ES-I3 (cell line): ENCODE results near the gene C1orf21.

Experiments used
- H3K36me3 ChIP-seq: 2 replicates; pipeline ENCODE4 v1.6.1; 2013; ENCODE audit warnings: mild to moderate bottlenecking, low read length, control low read depth, moderate library complexity; ENCODE audit not compliant: insufficient read depth
- H3K4me1 ChIP-seq: 2 replicates; pipeline ENCODE4 v1.6.1; 2013; ENCODE audit warnings: mild to moderate bottlenecking, control low read depth, low read length; ENCODE audit not compliant: insufficient read depth
- H3K9ac ChIP-seq: 2 replicates; pipeline ENCODE4 v1.6.1; 2013; ENCODE audit warnings: low read depth, mild to moderate bottlenecking, low read length, moderate library complexity
- H3K9me3 ChIP-seq: 2 replicates; pipeline ENCODE4 v1.6.1; 2013; ENCODE audit warnings: mild to moderate bottlenecking, low read length, moderate library complexity; ENCODE audit not compliant: control insufficient read depth, insufficient read depth

Gene C1orf21

DNA sequence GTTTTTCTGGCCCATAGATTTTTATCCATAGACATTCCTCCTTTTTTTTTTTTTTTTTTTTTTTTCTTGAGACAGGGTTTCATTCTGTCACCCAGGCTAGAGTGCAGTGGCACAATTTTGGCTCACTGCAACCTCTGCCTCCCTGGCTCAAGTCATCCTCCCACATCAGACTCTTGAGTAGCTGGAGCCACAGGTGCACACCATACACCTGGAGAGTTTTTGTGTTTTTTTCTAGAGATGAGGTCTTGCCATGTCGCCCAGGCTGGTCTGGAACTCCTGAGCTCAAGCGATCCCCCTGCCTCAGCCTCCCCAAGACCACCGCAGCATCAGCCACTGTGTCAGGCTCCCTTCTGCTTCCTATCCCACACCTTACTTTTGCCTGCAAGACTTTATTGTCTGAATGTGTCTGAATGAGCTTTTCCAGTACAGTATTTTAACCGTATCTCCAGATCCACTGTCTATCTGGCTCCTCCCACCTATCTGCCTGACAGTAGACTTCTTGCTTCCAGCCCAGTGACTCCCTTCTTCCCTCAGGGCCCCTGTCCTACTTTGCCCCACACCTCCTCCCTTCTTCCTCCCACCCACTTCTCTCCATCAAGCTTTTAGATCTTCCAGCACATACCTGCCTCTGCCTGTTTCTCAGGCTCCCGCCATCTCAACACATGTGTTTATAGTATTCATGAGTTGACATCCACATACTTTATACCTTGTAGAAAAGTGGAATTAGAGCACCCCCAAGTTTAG lies 6.1 kb downstream of the C1orf21 start:
- no peak overlapping the region for H3K9ac ChIP-seq
- H3K4me1 ChIP-seq: peaks cover 5% of the 10 kb centered on the region
- no peaks in the 10 kb centered on the region for H3K36me3 ChIP-seq
- no peaks in the 10 kb centered on the region for H3K9me3 ChIP-seq

DNA sequence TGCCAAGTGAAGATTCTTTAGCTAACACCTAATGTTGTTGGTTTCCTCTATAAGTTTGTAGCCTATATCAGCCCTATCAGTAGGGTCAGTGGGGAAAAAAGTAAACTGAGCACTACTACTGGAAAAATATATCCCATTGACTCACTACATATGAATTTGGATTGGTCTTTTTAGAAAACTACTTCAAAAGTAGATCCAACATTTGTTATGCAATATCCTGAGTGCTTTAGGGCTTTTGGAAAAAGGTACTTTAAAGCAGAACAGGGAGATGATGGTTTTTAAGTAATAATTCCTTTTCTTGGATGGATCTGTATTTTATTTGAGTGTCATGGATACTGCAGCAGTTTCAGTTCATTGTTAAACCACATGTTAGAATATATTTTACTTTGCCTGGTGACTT lies 7.1 kb downstream of the C1orf21 start:
- Histone ChIP-seq H3K36me3 (no peaks in the 10 kb centered on the region), H3K4me1 (peaks cover 5% of the 10 kb centered on the region), H3K9ac (no peak overlapping the region), H3K9me3 (no peaks in the 10 kb centered on the region)

DNA sequence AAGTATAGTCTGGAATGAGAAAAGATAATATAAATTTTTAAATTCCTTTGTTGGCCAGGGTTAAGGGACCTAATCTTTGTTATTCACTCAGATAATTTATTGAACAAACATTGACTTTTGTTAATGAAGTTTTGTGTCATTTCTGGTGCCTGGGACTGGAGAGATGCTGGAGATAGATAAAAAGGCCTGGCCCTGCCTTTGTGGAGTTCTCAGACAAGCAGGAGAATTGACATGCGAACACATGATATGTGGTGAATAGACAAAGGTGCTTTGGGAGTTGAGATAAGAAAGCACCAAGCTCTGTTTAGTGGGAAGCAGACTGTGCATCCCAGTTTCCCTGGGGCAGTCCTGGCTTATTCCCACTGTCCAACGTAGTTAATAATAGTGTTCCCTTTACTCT lies 8.5 kb downstream of the C1orf21 start:
- H3K9ac ChIP-seq: no peak overlapping the region
- H3K4me1 ChIP-seq: peaks cover 5% of the 10 kb centered on the region; the same call in 1 of the 2 replicates
- H3K36me3 ChIP-seq: no peaks in the 10 kb centered on the region
- H3K9me3 ChIP-seq: no peaks in the 10 kb centered on the region

DNA sequence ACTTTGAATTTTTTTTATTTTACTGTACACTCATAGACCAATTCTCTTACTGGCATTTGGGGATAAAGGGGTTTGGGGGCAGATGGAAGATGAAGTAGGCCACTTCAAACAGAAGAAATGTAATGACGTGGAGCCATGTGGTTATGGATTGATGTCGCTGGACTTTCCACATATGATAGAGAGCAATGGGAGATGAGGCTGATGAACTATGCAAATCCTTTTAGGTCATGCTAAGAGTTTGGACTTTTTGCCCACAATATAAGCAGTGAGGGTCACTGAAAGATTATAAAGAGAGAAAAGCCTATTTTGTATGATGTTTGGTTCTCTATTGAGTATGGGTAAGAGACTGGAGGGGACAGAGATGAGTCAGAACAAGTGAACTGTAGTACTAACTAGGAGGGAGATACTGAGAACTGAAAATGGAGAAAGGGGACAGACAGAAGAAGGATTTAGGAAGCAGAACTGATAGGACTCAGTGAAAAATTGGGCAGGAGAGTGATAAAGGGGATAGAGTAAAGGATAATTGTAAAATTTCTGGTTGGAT lies 9.2 kb downstream of the C1orf21 start:
- Histone ChIP-seq H3K9me3 (no peaks in the 10 kb centered on the region), H3K4me1 (peaks cover 4% of the 10 kb centered on the region; the same call in 1 of the 2 replicates), H3K9ac (no peak overlapping the region), H3K36me3 (no peaks in the 10 kb centered on the region)

DNA sequence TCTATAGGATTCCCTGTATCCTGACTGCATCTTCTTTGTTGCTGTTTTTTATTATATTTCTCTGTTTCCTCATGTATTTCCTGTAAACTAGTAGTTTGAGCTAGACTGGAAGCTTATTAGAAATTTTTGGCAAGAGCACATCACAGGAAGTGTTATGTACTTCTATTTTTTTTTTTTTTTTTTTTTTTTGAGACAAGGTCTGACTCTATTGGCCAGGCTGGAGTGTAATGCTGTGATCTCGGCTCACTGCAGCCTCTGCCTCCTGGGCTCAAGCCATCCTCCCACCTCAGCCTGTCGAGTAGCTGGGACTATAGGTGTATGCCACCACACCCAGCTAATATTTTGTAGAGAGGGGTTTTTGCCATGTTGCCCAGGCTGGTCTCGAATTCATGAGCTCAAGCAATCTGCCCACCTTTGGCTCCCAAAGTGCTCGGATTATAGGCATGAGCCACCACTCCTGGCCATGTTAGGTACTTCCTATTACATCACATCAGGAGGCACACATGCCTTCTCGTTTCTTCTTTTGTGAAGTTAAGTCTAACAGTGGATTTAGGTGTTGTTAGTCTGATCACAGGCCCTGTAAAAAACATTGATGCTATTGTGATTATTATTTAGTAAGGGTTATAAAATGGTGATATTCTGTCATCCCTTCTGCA lies 12.5 kb downstream of the C1orf21 start:
- Histone ChIP-seq H3K9me3 (no peaks in the 10 kb centered on the region), H3K4me1 (no peaks in the 10 kb centered on the region), H3K9ac (no peak overlapping the region), H3K36me3 (no peaks in the 10 kb centered on the region)

DNA sequence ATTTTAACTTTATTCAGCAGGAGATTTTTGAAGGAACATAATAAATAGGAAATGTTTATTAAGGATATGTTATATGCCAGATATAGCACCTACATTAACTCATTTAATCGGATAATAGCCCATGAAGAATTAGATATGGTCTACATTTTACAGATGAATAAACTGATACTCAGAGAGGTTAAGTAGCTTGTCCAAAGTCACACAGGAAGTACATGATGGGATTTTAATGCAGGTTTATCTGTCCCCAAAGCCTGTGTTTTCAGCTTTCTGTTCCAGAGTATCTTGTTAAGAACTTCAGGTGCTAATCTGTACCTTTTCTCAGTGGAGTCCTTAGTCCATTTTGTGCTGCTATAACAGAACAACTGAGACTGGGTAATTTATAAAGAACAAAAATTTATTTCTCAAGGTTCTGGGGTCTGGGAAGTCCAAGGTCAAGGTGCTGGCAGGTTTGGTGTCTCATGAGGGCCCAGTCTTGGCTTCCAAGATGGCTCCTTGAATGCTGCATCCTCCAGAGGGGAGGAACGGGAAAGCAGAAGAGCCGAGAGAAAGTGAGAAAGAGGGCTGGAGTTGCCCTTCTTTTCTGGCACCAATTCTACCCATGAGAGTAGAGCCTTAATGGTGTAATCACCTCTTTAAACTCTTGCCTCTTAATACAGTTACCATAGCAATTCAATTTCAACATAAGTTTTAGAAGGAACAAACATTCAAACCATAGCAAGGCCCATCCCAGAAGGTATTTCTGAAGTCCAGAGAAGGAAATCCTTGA lies 17.3 kb downstream of the C1orf21 start:
- Histone ChIP-seq H3K4me1 (peaks cover 7% of the 10 kb centered on the region; the same call in 1 of the 2 replicates), H3K9me3 (no peaks in the 10 kb centered on the region), H3K36me3 (no peaks in the 10 kb centered on the region), H3K9ac (no peak overlapping the region)

DNA sequence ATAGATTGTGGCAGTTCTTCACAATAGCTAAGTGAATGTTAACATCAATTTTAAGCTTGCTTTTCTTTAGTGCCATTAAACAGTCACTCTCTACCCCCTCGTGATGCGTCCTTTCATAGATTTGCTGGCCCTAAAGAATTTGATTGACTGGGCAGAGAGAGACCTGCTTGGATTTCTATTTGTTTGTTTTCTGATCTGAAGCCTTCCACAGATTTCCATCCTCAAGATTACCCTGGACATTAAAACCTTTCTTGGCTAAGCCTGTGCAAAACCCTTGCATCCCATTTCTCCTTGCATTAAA lies 17.8 kb downstream of the C1orf21 start:
- Histone ChIP-seq H3K9ac (no peak overlapping the region), H3K9me3 (no peaks in the 10 kb centered on the region), H3K4me1 (peaks cover 7% of the 10 kb centered on the region; the same call in 1 of the 2 replicates), H3K36me3 (no peaks in the 10 kb centered on the region)

DNA sequence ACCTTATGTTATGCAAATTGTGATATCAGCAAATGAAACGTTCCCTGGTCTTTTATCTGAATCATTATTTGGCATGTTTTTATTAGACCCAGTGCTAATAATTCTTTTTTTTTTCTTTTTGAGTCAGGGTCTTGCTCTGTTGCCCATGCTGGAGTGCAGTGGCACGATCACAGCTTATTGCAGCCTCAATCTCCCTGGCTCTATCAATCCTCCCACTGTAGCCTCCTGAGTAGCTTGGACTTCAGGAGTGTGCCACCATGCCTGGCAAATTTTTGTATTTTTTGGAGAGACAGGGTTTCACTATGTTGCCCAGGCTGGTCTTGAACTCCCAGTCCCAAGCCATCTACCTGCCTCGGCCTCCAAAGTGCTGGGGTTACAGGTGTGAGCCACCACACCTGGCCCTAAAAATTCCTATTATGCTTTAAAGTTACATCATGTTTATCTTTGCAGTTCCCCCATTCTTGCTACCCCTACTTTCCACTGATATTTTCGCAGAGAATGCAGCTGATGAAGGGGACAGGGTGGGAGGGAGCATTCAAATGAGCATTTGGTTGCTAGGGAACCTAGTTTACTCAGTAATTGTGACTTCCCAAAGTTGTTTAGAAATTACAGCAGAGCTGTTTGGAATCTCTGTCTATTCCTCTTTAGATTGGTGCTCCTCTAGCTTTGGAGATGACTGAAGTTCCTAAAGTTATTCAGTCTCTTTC lies 18.4 kb downstream of the C1orf21 start:
- no peak overlapping the region for H3K9ac ChIP-seq
- no peaks in the 10 kb centered on the region for H3K9me3 ChIP-seq
- H3K4me1 ChIP-seq: peaks cover 7% of the 10 kb centered on the region; the same call in 1 of the 2 replicates
- H3K36me3 ChIP-seq: no peaks in the 10 kb centered on the region

DNA sequence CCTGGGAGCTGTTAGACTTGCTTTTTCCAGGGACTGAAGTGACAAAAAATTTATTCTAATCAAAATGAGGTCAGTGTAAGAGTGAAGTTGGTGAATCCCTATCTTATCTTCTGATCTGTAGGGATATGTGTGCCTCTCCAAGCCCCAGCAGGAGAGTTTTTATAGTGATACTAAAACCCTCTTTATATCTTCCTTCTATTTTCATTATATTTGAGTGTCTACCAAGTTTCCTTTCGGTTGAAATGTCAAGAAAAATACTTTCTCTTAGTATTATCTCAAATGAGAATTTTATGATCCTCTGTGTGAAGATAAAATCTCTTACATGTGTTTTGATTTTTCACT lies 18.9 kb downstream of the C1orf21 start:
- Histone ChIP-seq H3K9me3 (no peaks in the 10 kb centered on the region), H3K4me1 (peaks cover 7% of the 10 kb centered on the region; the same call in 1 of the 2 replicates), H3K9ac (no peak overlapping the region), H3K36me3 (no peaks in the 10 kb centered on the region)

DNA sequence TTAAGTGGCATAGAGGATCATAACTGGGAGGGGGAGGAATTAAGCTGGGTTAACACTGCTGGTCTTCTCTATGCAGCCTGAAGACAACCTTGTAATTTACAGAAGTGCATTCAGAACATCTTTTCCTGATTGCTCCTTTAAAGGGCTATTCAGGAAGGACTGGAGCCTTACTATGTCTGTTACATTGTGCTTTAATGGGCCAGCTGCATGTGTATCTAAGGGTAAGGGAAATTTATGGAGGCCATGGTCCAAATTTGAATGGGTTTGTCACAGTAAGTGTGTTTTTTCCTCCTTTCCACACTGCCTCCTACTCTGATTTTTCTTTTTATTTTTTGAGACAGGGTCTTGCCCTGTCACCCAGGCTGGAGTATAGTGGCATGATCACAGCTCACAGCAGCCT lies 19.6 kb downstream of the C1orf21 start:
- Histone ChIP-seq H3K4me1 (peaks cover 7% of the 10 kb centered on the region; the same call in 1 of the 2 replicates), H3K9ac (no peak overlapping the region), H3K36me3 (no peaks in the 10 kb centered on the region), H3K9me3 (no peaks in the 10 kb centered on the region)

DNA sequence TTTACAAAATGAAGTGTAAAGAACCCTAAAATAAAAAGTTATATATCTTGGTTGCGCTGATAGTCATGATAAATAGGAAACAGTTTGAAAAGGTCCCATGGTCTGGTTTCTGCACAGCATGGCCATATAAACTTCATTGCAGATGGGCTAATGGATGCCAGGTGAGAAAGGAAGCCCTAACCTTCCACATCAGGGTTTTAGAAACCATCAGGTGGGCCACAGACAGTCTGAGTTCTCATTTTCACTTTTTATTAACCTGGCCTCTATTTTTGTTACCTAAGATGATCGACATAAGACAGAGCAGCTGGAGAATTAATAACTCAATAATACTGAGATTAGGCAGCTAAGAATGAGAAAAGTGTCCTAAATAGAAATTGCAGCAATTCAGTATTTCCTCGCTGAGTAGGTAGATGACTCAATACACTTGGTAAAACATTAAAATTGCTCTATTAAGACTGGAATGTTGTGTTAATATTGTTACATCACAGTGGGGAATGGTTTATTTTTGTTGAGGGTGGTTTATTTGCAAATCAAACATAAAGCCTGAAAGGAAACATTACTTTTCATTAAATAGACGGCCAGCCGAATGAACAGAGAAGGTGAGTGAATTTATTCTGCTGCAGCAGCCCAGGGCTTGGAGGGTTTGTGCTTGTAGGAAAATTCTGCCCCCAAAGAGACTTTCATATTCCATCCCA lies 21.1 kb downstream of the C1orf21 start:
- Histone ChIP-seq H3K4me1 (peaks cover 7% of the 10 kb centered on the region; the same call in 1 of the 2 replicates), H3K9ac (no peak overlapping the region), H3K9me3 (no peaks in the 10 kb centered on the region), H3K36me3 (no peaks in the 10 kb centered on the region)

DNA sequence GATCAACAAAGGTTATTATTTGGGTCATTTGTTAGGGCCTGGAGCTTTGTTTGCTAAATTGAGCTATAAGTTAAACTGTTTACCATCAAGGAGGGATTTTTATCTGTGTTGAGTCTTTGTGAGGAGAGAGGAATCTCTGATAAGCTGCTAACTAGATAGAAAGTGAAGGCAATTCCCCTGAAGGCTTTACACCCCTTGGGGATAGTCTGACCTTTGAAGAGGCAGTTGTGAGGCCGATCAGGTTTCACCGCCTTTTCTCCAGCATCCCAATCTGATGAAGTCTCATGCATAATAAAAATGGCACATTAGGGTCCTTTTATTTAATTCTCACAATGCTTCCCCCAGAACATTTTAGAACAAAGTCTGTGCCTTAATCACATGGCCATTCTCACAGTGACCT lies 21.8 kb downstream of the C1orf21 start:
- no peaks in the 10 kb centered on the region for H3K36me3 ChIP-seq
- no peak overlapping the region for H3K9ac ChIP-seq
- H3K9me3 ChIP-seq: no peaks in the 10 kb centered on the region
- H3K4me1 ChIP-seq: peaks cover 7% of the 10 kb centered on the region; the same call in 1 of the 2 replicates

DNA sequence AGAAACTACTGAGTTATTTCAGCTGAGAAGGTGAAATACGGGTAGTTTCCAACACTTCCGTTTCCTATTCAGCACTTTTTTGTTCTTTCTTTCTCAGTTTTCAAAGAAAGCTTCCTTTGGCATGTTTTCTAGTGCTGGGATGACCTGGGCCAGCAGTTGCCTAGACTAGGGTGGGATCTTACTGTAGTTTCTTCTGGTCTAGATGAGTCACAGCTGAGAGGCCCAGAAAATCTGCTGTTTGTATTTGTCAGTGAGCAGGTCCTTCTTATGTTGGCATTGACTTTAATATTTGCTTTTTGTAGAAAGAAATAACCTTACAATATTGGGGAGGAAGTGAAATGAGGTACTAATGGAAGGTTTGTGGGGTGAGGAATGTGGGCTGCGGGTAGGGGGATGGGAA lies 22.2 kb downstream of the C1orf21 start:
- H3K36me3 ChIP-seq: no peaks in the 10 kb centered on the region
- peaks cover 7% of the 10 kb centered on the region; the same call in 1 of the 2 replicates for H3K4me1 ChIP-seq
- H3K9ac ChIP-seq: no peak overlapping the region
- no peaks in the 10 kb centered on the region for H3K9me3 ChIP-seq

DNA sequence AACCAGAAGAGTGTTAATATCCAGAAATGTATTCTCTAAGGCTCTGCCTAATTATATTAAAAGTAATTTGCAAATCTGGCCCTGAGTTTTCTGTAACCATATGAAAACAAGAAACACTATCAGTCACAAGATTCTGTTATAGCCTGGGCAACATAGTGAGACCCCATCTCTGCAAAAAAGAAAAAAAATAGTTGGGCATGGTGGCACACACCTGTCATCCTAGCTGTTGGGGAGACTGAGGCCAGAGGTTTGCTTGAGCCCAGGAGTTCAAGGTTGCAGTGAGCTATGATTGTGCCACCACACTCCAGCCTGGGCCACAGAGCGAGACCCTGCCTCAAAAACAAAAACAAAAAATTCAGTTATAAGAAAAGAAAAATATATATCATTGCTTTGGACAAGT lies 25.6 kb downstream of the C1orf21 start:
- Histone ChIP-seq H3K9ac (no peak overlapping the region), H3K4me1 (peaks cover 7% of the 10 kb centered on the region; the same call in 1 of the 2 replicates), H3K36me3 (no peaks in the 10 kb centered on the region), H3K9me3 (no peaks in the 10 kb centered on the region)
